ENCODE results near the gene PTPRA.
"Not testable (repeated sequence)": the region's sequence is repeated elsewhere in the genome, so short reads cannot be mapped to it uniquely, and the experiment has no call there.

PTPRA gene

DNA sequence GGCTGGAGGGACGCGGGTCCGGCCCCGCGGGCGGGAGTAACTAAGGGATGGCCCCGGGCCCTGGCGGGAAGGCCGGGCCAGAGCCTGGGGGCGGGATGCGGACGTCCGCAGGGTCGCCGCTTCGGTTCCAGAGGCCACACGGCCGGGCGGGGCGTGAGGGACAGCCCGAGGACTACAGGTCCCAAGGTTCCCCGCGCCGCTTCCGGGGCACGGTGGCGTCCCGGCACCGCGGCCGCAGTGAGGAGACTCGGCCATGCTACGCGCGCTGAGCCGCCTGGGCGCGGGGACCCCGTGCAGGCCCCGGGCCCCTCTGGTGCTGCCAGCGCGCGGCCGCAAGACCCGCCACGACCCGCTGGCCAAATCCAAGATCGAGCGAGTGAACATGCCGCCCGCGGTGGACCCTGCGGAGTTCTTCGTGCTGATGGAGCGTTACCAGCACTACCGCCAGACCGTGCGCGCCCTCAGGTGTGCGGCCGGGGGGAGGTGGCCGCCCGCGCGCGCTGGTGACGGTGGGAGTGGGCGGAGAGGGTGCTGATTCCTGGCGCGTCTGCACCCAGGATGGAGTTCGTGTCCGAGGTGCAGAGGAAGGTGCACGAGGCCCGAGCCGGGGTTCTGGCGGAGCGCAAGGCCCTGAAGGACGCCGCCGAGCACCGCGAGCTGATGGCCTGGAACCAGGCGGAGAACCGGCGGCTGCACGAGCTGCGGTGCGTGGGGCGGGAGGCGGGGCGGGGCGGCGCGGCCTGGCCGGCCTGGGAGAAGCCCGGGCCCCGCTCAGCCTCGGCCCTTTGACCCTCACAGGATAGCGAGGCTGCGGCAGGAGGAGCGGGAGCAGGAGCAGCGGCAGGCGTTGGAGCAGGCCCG, 172.8 kb downstream of the PTPRA start, which contains the start of gene MRPS26:
TSS of gene MRPS26 (plus strand) at position 237 of the 861 bp plus-strand sequence. CDS start at position 254, 17 bp downstream.
- peak; percentile 90 to 91 for DNase-seq

DNA sequence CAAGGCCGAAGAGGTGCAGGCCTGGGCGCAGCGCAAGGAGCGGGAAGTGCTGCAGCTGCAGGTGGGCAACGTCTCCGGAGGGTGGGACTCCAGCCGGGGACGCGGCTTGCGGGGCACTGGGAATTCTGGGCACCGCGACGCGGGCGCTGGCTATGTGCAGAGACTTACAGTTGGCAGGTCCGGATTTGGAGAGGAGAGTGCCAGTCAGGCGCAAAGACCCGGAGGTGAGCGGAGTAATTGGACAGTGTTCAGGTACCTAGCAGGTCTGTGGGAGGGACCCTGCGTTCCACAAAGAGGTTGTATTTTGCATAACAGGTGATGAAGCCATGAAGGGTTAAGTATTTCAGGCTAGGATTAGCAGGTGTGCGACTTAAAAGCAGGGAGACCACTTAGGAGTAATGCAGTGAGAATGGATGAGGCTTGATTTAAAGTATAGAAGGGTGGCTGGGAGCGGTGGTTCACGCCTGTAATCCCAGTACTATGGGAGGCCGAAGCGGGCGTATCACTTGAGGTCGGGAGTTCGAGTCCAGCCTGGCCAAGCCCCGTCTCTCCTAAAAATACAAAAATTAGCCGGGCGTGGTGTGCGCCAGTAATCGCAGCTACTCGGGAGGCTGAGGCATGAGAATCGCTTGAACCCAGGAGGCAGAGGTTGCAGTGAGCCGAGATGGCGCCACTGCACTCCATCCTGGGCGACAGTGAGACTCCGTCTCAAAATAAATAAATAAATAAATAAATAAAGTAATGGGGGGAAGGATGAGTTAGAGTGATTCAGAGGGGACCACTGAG, 173.6 kb downstream of the PTPRA start:
- no peak for DNase-seq

DNA sequence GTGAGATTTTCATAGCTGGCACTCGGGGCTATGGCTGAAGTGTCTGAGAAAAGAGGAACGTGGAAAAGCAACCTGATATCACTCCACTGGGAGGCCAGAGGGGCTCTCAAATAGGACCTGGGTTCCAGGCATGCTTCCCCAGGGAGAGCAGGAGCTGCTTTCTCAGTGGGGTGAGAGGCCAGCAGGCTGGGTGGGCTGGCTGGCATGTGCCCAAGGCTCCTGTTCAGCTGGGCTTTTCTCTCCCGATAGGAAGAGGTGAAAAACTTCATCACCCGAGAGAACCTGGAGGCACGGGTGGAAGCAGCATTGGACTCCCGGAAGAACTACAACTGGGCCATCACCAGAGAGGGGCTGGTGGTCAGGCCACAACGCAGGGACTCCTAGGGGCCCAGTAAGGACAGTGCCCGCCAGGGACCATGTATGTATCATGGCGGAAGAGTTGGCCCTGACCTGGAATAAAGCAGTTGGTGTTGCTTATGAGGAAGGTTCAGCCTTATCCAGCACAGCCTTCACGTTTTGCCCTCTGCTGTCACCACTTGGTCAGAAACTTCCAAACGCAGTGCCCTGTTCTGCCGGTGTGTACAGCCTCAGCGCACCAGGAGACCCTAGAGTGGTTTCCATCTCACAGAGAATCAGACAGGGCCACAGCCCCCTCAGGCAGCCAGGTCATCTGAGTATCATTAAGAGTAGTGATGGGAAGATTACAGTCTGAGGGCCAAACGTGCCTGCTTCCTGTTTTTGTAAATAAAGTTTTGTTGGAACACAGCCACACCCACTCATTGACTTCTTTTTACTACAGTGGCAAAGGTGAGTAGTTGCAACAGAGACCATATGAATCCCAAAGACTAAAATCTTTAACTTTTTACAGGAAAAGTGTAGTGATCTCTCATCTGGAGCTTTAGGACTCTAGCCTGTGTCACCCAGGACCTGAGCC, 174.5 kb downstream of the PTPRA start:
- no peak for DNase-seq

DNA sequence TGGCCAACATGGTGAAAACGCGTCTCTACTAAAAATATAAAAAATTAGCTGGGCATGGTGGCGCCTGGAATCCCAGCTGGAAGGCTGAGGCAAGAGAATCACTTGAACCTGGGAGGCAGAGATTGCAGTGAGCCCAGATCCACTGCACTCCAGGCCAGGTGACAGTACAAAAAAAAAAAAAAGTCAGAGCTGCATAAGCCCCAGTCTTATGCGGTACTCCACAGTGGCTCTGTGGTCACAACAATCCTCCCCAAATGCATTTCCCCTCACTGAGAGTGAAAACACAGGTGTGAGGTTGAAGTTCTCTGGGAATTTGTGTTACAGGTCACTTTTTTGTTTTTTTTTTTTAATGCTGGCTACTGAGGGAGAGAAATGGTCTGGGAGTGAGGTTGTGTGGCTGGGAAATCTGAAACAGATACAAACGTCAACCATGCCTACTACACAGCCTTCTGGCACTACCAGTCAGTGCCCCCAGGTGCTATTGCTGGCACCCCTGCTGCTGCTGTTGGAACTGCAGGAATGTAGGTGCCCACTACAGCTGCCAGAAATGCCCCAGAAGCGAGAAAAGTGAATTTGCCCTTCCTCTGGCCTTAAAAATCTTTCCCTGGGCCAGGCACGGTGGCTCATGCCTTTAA, 178.2 kb downstream of the PTPRA start:
- no peak for DNase-seq

DNA sequence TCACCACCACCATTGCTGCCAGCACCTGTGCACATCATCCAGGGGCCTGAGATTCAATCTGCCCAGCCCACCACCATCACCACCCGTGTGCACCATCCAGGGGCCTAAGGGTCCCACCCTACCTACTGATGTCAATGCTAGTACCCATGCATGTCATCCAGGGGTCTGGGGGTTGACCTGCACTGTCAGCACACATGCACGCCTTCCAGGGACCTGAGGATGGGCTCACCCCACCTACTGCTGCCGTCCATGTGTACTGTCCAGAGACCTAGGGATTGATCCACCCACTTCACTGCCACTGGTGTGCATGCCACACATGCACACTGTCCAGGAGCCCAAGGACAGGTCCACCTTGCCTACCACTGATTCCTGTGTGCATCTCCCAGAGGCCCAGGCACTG, 186.2 kb downstream of the PTPRA start:
- no peak for DNase-seq

DNA sequence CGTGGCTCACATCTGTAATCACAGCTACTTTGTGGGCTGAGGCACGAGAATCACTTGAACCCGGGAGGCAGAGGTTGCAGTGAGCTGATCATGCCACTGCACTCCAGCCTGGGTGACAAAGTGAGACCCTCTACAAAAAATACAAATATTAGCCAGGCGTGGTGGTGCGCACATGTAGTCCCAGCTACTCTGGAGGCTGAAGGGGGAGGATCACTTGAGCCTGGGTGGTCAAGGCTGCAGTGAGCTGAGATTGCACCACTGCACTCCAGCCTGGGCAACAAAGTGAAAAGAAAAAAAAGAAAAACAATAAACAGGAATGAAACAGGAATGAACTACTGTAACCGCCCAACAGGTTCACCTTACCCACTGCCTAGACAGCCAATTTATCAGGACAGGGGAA, 190.8 kb downstream of the PTPRA start:
- DNase-seq = not testable (repeated sequence)

DNA sequence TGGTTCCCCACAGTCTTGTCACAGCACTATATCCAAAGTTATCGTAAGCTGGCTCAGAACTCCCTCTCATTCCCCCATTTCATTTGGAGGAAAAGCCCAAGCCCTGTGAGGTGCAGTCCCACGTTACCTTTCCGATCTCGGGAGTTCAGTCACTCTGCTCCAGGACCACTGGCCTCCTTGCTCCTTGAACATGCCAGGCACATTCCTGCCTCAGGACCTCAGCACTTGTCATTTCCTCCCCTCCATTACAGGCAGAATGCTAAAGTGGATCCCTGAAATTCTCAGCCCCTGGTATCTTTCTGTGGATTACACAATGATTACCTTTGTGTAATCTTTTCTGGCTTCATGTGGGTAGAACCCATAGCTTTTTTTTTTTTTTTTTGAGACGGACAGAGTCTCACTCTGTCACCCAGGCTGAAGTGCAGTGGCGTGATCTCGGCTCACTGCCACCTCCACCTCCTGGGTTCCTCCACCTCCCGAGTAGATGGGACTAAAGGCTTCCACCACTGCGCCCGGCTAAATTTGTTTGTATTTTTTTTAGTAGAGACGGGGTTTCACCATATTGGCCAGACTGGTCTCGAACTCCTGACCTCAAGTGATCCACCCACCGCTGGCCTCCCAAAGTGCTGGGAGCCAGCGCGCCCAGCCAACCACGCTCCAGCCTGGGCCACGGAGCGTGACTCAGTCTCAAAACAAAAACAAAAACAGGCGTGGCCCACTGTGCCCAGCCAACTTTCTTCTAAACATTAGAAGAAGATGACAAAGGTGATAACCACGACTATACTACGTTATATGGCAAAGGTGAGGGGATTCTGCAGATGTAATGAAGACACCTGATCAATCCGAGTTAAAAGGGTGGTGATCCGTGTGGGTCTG, 194.1 kb downstream of the PTPRA start:
- no peak for DNase-seq

DNA sequence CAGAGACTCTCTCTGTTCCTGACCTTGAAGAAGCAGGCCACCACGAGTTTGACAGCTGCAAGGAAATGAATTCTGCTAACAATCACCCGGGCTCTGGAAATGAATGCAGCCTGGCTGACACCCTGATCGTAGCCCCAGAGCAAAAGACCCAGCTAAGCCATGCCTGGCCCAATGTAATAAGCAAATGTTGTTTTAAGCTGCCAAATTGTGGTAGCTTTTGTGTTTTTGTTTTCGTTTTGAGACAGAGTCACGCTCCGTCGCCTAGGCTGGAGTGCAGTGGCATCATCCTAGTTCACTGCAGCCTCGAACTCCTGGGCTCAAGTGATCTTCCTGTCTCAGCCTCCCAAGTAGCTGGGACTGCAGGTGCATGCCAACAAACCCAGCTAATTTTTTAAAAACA, 194.8 kb downstream of the PTPRA start:
- DNase-seq = no peak

DNA sequence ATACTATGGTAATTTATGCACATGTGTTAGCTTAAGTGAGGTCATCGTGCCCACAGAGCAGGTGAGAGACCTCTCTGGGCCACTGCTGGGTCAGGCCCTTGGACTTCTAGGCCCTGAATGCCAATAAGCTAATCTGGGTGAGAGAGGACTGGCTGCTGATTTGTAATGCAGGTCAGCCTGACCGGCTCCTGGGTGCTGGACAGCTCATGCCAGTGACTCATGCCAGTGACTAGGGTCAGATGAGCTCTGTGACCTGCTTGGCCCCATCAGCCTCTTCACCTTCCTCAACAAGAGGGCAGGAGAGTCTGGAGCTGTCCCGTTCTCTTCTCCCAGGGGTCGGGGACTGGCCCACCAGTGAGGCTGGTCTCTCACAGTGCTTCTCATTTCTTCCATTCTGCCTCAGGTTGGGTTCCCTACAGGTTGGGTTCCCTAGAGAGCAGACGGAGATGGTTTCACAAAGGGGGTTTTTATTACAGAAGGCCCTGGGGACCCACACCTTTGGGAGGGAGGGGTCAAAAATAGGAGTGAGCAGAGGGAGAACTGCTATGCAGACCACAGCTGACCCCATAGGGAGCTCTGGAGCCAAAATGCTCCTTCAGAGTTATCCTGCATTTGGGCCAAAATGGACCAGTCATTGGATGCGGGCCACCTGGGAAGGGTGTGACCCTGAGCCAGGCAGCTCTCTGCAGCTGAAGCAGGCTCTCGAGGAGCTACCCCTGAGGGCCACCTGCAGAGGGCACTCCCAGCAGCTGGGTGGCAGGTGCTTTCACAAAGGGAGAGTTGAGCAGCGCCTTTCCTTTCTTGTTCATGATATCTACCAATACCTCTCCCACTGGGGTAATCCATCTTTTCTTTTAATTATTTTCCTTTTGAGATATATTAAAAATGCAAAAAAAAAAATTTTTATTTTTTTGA, 196.0 kb downstream of the PTPRA start:
- DNase-seq = no peak

DNA sequence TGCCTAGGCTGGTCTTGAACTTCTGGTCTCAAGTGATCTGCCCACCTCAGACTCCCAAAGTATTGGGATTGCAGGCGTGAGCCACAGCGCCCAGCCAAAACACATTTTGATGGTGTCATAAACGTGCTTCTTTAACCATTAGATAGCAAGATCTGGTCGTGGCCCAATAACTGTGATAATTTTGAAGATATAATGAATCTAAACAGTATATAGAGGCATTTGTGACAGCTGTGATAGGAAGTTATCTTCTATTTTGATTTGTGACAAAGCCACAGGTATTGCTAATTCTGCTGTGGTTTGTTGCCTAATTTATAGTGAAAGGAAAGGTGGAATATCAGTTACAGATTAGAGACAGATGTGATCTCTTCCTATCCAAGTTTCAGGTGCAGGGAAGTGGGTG, 197.4 kb downstream of the PTPRA start:
- no peak for DNase-seq

DNA sequence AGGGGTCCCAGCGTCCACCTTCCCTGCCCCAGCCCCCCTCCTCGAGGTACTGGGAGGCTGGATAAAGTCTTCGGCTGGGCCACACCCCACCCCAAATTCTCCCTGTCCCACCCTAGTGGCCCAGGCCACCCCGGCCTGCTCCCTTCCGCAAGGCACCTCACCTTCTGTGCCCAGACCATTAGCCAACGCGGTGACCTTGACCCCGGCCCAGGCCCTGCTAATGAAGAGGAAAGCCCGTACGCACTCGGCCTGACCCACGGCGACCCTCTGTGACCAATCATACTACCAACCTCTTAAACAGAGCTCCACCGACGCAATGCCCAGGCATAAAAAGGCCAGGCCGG, 198.0 kb downstream of the PTPRA start:
- DNase-seq = no peak

DNA sequence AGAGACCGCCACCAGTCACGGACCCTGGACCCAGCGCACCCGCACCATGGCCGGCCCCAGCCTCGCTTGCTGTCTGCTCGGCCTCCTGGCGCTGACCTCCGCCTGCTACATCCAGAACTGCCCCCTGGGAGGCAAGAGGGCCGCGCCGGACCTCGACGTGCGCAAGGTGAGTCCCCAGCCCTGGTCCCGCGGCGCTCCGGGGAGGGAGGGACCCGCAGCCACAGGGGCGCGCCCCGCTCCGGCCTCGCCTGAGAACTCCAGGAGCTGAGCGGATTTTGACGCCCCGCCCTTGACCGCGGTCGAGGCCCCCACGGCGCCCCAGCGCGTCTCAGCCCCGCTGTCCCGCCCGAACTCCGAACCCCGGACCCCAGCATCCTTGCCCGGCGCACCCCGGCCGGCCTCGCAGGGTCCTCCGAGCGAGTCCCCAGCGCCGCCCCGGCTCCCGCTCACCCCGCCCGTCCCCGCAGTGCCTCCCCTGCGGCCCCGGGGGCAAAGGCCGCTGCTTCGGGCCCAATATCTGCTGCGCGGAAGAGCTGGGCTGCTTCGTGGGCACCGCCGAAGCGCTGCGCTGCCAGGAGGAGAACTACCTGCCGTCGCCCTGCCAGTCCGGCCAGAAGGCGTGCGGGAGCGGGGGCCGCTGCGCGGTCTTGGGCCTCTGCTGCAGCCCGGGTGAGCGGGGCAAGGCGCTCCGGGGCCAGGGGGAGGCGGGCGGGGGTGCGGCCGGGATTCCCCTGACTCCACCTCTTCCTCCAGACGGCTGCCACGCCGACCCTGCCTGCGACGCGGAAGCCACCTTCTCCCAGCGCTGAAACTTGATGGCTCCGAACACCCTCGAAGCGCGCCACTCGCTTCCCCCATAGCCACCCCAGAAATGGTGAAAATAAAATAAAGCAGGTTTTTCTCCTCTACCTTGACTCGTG, 198.6 kb downstream of the PTPRA start, which contains the start of gene OXT:
TSS of gene OXT (plus strand) at position 11 of the 920 bp plus-strand sequence. CDS start at position 47, 36 bp downstream.
- peak; percentile 71 to 78 for DNase-seq

DNA sequence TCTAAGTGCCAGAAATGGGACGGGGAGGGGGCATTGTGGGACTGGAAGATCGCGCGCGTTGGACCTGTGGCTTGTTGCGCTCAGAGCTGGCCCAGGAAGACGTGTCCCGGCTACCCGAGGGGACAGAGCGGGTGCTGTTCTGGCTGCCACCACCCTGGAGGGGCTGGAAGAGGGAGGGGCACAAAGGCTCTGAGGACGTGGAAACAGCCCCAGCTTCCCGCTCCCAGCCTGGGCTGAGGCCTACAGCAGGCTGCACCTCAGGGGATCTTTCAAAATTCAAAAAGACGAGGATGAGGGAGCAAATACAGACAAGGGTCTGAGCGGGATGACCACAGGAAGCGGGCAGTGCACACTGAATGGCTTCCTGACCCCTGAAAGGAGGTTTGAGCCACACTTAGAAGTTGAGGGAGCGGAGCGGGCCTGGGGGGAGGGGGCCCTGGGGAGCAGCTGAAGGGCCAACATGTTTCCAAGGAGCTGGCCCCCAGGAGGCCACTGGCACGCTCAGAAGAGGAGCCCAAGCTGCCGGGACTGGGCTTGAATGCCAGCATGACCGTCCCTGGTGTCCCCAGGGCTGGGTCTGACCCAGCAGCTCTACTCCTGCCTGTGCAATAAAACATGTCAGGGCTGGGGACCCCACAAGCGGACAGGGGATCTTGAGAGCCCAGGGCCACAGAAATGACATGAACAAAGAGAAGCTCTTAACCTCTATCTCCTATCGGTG, 199.4 kb downstream of the PTPRA start:
- no peak for DNase-seq

DNA sequence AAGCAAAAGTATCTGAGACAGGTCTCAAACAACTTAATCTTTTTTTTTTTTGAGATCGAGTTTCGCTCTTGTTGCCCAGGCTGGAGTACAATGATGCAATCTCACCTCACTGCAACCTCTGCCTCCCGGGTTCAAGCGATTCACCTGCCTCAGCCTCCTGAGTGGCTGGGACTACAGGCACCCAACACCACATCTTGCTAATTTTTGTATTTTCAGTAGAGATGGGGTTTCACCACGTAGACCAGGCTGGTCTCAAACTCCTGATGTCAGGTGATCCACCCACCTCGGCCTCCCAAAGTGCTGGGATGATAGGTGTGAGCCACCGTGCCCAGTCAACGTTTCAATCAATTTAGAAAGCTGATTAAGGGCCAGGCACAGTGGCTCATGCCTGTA, 200.0 kb downstream of the PTPRA start:
- DNase-seq = not testable (repeated sequence)

DNA sequence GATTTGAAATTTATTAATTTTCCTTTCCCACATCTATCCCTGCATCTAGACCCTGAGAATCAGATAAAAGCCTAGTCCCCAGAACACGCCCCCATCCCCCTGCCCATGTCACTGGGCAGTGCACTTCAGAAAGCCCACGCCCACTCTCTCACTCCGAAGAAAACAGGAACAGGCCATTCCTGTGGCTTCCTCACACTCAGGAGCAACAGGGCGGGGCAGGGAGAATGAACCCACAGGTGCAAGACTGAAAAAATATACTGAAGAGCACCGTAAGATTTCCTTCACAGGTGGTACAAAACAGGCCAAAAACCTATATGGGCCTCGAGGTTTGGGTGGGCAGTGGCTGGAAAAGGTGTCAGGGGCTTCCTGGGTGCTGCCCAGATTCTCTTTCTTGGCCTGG, 201.5 kb downstream of the PTPRA start:
- DNase-seq = no peak

DNA sequence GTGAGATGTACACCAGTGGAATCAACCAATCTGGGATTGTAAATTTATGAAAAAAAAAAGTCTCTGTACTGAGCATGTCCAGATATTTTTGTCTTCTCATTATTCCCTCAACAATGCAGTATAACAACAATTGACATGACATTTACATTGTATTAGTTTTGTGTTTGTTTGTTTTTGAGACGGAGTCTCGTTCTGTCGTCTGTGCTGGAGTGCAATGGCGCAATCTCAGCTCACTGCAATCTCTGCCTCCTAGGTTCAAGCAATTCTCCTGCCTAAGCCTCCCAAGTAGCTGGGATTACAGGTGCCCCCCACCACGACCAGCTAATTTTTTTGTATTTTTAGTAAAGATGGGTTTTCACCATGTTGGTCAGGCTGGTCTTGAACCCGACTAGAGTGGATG, 202.0 kb downstream of the PTPRA start:
- not testable (repeated sequence) for DNase-seq

DNA sequence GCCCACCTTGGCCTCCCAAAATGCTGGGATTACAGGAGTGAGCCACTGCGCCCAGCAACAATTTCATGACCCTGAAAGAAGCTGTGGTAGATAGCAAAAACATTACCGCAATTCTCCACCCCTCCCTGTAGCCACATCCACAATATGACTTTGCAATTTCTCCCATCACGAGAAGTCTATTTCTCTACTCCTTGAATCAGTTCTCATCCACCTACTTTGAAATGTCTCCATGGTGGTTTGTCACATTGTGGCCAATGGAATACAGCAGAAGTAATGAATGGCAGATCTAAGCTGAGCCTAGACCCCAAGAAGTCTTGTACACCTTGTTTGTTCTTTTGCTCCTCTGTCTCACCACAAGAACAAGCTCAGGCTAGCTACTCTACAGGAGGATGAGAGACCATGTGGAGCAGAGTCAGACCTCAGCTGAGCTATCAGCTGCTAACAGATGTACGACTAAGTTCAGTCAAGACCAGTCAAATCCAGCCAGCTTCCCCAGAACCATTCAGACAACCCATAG, 204.4 kb downstream of the PTPRA start:
- no peak for DNase-seq

DNA sequence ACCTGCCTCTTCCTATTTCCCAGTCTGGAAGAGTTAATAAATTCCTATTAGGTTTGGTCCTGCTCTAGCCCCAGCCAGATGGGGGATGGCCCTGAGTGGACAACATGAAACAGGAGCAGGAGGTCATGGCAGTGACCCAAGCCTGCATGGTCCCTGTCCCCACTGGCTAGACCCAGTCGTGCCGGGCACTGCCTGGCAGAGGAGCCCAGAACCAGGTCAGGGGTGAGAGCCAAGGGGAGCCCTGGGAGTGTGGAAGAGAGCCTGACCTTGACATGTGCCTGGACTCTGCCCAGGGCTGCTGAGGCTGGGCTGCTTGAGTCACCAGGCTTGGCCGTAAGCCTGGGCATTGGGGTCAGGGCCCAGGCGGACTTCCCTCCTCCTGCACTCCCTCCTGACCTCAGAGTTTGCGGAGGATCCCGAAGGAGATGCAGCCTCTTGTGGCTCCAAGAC, 207.7 kb downstream of the PTPRA start:
- DNase-seq = no peak

Measured in activated T-cell treated with anti-CD3 and anti-CD28 coated beads, Interleukin-2, amount 50 U/mL, for 48 hours (primary cell).